ENCODE data around the gene CDK5R1. TPM values are rescaled to one million over a fixed set of nuclear protein-coding genes. Genes with fewer than 3 reads are reported as not detected.
"Not testable (repeated sequence)": the region's sequence is repeated elsewhere in the genome, so short reads cannot be mapped to it uniquely, and the experiment has no call there.

The CDK5R1 gene
- total RNA-seq, 1 experiment from 2014 or later = 0.26 TPM

DNA sequence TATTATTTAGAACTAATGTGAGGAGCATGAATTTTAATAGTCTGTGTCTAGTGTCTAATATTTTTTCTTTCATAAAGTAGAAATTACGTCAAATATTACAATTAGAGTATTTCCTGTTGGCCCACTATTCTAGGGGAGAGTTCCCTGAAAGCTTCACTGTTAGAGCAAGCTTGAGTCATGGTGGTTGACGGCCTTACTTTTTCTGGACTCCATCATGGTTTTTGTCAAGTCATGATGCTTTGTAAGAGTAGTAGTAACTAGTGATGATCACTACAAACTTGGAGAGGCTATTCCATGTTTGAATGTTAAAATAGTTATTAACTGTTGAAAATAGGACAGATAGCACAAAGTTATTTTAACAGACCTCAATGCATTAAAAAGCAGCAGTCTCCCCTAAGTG is 40.8 kb upstream of the CDK5R1 start:
- Histone ChIP-seq H3K4me3 (ENCODE audit: low read length) (peak overlapping the region; percentile 89), H3K4me2 (ENCODE audit: low read depth, low read length, poor library complexity, severe bottlenecking) (peak overlapping the region; percentile 84), H3K27ac (ENCODE audit: low read length) (no peak overlapping the region), H2AFZ (ENCODE audit: low read length) (no peak overlapping the region), H3K9ac (ENCODE audit: low read length) (peak overlapping the region; percentile 92), H3K9me3 (ENCODE audit: low read length) (no peaks in the 10 kb centered on the region), H3K4me1 (ENCODE audit: low read length) (peaks cover 34% of the 10 kb centered on the region), H4K20me1 (ENCODE audit: insufficient read depth, low read depth, low read length) (peaks cover 17% of the 10 kb centered on the region; the same call in 1 of the 2 replicates), H3K79me2 (ENCODE audit: low read length) (peaks cover 65% of the 10 kb centered on the region), H3K36me3 (ENCODE audit: insufficient read depth, low read length) (peaks cover 31% of the 10 kb centered on the region), H3K9me2 (replicated peaks; ENCODE audit: insufficient read depth, low read length) (no peaks in the 10 kb centered on the region), H3K27me3 (ENCODE audit: low read length) (no peaks in the 10 kb centered on the region)
- DNase-seq = no peak

DNA sequence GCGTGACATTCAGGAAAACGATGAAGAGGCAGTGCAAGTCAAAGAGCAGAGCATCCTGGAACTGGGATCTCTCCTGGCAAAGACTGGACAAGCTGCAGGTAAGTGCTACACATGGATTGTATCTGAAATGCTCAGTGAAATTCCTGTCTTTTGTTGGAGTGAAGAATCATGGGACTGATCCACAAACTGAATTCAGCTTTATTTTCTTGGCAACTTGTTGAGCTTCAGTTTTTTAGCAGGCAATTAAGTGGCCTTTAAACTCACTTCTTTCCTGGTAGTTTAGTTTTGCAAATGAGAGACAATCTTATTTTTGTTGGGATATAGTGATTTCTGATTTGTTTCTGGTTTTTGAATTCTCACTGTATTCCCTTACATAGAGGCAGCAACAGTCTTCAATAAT is 39.8 kb upstream of the CDK5R1 start:
- Histone ChIP-seq H3K4me1 (ENCODE audit: low read length) (peaks cover 38% of the 10 kb centered on the region), H3K9me2 (replicated peaks; ENCODE audit: insufficient read depth, low read length) (no peaks in the 10 kb centered on the region), H3K27me3 (ENCODE audit: low read length) (no peaks in the 10 kb centered on the region), H3K9ac (ENCODE audit: low read length) (no peak overlapping the region), H3K36me3 (ENCODE audit: insufficient read depth, low read length) (peaks cover 37% of the 10 kb centered on the region), H3K4me3 (ENCODE audit: low read length) (no peak overlapping the region), H4K20me1 (ENCODE audit: insufficient read depth, low read depth, low read length) (peaks cover 17% of the 10 kb centered on the region; the same call in 1 of the 2 replicates), H3K27ac (ENCODE audit: low read length) (no peak overlapping the region), H3K79me2 (ENCODE audit: low read length) (peaks cover 74% of the 10 kb centered on the region), H3K4me2 (ENCODE audit: low read depth, low read length, poor library complexity, severe bottlenecking) (peak overlapping the region; percentile 84), H2AFZ (ENCODE audit: low read length) (no peak overlapping the region), H3K9me3 (ENCODE audit: low read length) (no peaks in the 10 kb centered on the region)
- DNase-seq = no peak

DNA sequence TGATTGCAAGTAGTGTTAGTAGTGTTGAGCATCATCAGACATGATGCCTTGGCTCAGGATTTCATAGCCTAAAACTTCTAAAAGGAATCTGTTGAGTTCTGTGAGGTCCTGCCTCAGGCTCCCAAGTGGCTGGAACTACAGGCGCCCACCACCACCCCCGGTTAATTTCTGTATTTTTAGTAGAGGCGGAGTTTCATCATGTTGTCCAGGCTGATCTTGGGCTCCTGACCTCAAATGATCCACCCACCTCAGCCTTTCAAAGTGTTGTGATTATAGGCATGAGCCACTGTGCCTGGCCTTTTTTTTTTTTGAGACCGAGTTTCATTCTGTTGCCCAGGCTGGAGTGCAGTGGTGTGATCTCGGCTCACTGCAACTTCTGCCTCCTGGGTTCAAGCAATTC is 36.8 kb upstream of the CDK5R1 start:
- H3K27me3 ChIP-seq (ENCODE audit: low read length) = no peaks in the 10 kb centered on the region
- H3K4me3 ChIP-seq (ENCODE audit: low read length) = no peak overlapping the region
- no peak overlapping the region for H3K9ac ChIP-seq (ENCODE audit: low read length)
- H3K79me2 ChIP-seq (ENCODE audit: low read length) = peaks cover 97% of the 10 kb centered on the region
- DNase-seq = no peak
- peaks cover 31% of the 10 kb centered on the region for H3K4me1 ChIP-seq (ENCODE audit: low read length)
- no peaks in the 10 kb centered on the region for H3K9me2 ChIP-seq (replicated peaks; ENCODE audit: insufficient read depth, low read length)
- H3K27ac ChIP-seq (ENCODE audit: low read length) = no peak overlapping the region
- no peak overlapping the region for H2AFZ ChIP-seq (ENCODE audit: low read length)
- no peaks in the 10 kb centered on the region for H3K9me3 ChIP-seq (ENCODE audit: low read length)
- peaks cover 65% of the 10 kb centered on the region for H3K36me3 ChIP-seq (ENCODE audit: insufficient read depth, low read length)
- H4K20me1 ChIP-seq (ENCODE audit: insufficient read depth, low read depth, low read length) = peaks cover 17% of the 10 kb centered on the region; the same call in 1 of the 2 replicates
- no peak overlapping the region for H3K4me2 ChIP-seq (ENCODE audit: low read depth, low read length, poor library complexity, severe bottlenecking)

DNA sequence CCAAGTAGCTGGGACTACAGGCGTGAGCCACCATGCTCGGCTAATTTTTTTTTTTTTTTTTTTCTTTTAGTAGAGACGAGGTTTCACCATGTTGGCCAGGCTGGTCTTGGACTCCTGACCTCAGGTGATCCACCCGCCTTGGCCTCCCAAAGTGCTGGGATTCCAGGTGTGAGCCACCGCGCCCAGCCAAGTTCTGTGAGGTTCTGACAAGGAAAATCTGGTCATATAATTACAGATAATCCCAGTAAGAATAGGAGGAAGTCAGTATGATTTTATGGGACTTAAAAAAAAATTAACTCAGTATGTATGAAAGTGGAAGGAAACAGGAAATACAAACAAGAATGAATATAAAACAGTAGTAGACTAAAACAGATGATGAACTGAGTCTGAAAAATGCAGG is 36.4 kb upstream of the CDK5R1 start:
- H3K9me2 ChIP-seq (replicated peaks; ENCODE audit: insufficient read depth, low read length) = not testable (repeated sequence)
- H3K36me3 ChIP-seq (ENCODE audit: insufficient read depth, low read length) = peaks cover 70% of the 10 kb centered on the region

DNA sequence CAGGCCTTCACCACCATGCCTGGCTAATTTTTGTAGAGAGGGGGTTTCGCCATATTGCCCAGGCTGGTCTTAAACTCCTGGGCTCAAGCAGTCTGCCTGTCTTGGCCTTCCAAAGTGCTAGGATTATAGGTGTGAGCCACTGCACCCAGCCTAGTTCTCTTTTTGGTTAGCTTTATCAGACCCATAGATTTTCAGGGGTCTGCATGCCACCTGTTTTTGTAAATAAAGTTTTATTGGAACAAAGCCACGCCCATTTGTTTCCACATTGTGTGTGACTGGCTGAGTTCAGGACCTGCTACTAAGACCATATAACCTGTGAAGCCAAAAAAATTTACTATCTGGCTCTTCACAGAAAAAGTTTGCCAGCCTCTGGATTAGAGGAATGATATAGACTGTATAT is 34.9 kb upstream of the CDK5R1 start:
- Histone ChIP-seq H3K79me2 (ENCODE audit: low read length) (peaks cover 88% of the 10 kb centered on the region), H3K27me3 (ENCODE audit: low read length) (no peaks in the 10 kb centered on the region), H3K27ac (ENCODE audit: low read length) (no peak overlapping the region), H3K9ac (ENCODE audit: low read length) (no peak overlapping the region), H3K4me3 (ENCODE audit: low read length) (no peak overlapping the region), H3K9me2 (replicated peaks; ENCODE audit: insufficient read depth, low read length) (no peaks in the 10 kb centered on the region), H3K4me2 (ENCODE audit: low read depth, low read length, poor library complexity, severe bottlenecking) (no peak overlapping the region), H3K36me3 (ENCODE audit: insufficient read depth, low read length) (peaks cover 69% of the 10 kb centered on the region), H3K4me1 (ENCODE audit: low read length) (peaks cover 16% of the 10 kb centered on the region), H2AFZ (ENCODE audit: low read length) (no peak overlapping the region), H3K9me3 (ENCODE audit: low read length) (no peaks in the 10 kb centered on the region), H4K20me1 (ENCODE audit: insufficient read depth, low read depth, low read length) (peaks cover 2% of the 10 kb centered on the region; the same call in 1 of the 2 replicates)
- DNase-seq = no peak

More for the DNA sequence above, 36.4 kb upstream of the CDK5R1 start:
- H3K27ac ChIP-seq (ENCODE audit: low read length); H3K4me2 ChIP-seq (ENCODE audit: low read depth, low read length, poor library complexity, severe bottlenecking); H2AFZ ChIP-seq (ENCODE audit: low read length); DNase-seq; H3K4me3 ChIP-seq (ENCODE audit: low read length); H3K27me3 ChIP-seq (ENCODE audit: low read length); H3K9me3 ChIP-seq (ENCODE audit: low read length); H3K9ac ChIP-seq (ENCODE audit: low read length): not testable (repeated sequence)
- H3K79me2 ChIP-seq (ENCODE audit: low read length) = peaks cover 97% of the 10 kb centered on the region
- H3K4me1 ChIP-seq (ENCODE audit: low read length) = peaks cover 31% of the 10 kb centered on the region
- H4K20me1 ChIP-seq (ENCODE audit: insufficient read depth, low read depth, low read length) = peaks cover 16% of the 10 kb centered on the region; the same call in 1 of the 2 replicates

DNA sequence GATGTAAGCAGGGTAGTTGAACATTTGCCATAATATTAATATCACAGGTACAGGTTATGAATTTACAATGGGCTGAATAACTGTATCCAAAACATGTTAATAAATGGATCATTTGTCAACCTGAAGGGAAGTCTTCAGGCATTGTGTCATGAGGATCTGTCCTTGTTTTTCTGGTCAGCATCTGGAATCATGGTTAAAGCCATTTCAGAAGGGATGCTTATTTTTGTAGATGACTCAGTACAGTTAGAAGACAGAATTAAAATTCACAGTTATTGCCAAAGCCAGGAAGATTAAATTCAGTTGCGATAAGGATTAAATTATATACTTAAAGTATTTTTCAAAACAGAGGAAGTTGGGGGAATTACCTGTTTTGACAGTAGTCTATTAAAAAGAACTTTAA is 34.5 kb upstream of the CDK5R1 start:
- peaks cover 88% of the 10 kb centered on the region for H3K79me2 ChIP-seq (ENCODE audit: low read length)
- no peak overlapping the region for H3K27ac ChIP-seq (ENCODE audit: low read length)
- no peaks in the 10 kb centered on the region for H3K27me3 ChIP-seq (ENCODE audit: low read length)
- no peak overlapping the region for H3K9ac ChIP-seq (ENCODE audit: low read length)
- no peaks in the 10 kb centered on the region for H3K9me2 ChIP-seq (replicated peaks; ENCODE audit: insufficient read depth, low read length)
- H3K36me3 ChIP-seq (ENCODE audit: insufficient read depth, low read length) = peaks cover 66% of the 10 kb centered on the region
- no peaks in the 10 kb centered on the region for H3K9me3 ChIP-seq (ENCODE audit: low read length)
- no peak overlapping the region for H2AFZ ChIP-seq (ENCODE audit: low read length)
- H3K4me2 ChIP-seq (ENCODE audit: low read depth, low read length, poor library complexity, severe bottlenecking) = no peak overlapping the region
- no peak for DNase-seq
- H3K4me1 ChIP-seq (ENCODE audit: low read length) = peaks cover 14% of the 10 kb centered on the region
- H3K4me3 ChIP-seq (ENCODE audit: low read length) = no peak overlapping the region
- H4K20me1 ChIP-seq (ENCODE audit: insufficient read depth, low read depth, low read length) = no peaks in the 10 kb centered on the region; the same call in 1 of the 2 replicates

DNA sequence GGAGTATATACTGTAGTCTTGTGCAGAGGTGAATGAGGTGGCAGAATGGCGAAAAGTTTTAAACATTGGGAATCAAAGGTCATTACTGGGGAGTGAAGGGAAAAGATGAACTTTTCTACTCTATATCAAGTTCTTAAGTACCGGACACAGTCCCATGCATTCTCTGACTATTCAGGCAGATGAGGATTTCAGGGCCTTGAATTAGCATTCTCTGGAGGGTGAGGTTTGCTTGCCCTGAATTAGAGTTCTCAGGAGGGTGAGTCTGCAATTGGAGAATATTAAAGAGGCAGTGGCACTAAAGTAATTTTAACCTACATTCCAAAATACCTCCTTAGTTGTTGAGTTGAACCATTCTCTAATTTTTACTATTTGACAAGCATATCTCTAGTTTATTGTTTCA is 33.4 kb upstream of the CDK5R1 start:
- no peaks in the 10 kb centered on the region for H3K27me3 ChIP-seq (ENCODE audit: low read length)
- H3K36me3 ChIP-seq (ENCODE audit: insufficient read depth, low read length) = peaks cover 68% of the 10 kb centered on the region
- H3K9ac ChIP-seq (ENCODE audit: low read length) = no peak overlapping the region
- no peak overlapping the region for H3K4me2 ChIP-seq (ENCODE audit: low read depth, low read length, poor library complexity, severe bottlenecking)
- peaks cover 14% of the 10 kb centered on the region for H3K4me1 ChIP-seq (ENCODE audit: low read length)
- no peak overlapping the region for H3K27ac ChIP-seq (ENCODE audit: low read length)
- H4K20me1 ChIP-seq (ENCODE audit: insufficient read depth, low read depth, low read length) = no peaks in the 10 kb centered on the region; the same call in 1 of the 2 replicates
- peaks cover 84% of the 10 kb centered on the region for H3K79me2 ChIP-seq (ENCODE audit: low read length)
- no peak for DNase-seq
- no peak overlapping the region for H2AFZ ChIP-seq (ENCODE audit: low read length)
- H3K4me3 ChIP-seq (ENCODE audit: low read length) = no peak overlapping the region
- no peaks in the 10 kb centered on the region for H3K9me2 ChIP-seq (replicated peaks; ENCODE audit: insufficient read depth, low read length)
- no peaks in the 10 kb centered on the region for H3K9me3 ChIP-seq (ENCODE audit: low read length)

DNA sequence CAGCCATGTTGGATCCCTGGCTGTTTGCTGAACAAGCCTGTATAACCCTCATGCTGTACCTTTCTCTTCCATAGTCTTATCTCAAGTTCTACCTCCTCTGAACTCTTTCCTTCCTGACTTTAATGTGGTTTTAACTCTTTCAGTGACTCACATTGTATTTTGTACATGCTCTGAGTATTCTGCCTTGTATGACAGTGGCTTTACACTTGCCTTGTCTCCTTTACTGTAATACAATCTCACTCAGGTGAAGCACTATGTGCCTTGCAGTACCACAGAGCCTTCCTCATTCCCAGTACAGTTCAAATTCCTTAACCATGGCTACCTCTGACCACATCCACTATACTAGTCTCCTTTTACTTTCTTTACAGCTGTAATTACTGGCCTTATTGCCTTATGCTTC is 28.4 kb upstream of the CDK5R1 start:
- H3K4me3 ChIP-seq (ENCODE audit: low read length) = no peak overlapping the region
- no peak overlapping the region for H3K27ac ChIP-seq (ENCODE audit: low read length)
- no peak overlapping the region for H3K4me2 ChIP-seq (ENCODE audit: low read depth, low read length, poor library complexity, severe bottlenecking)
- H3K9me2 ChIP-seq (replicated peaks; ENCODE audit: insufficient read depth, low read length) = no peaks in the 10 kb centered on the region
- no peaks in the 10 kb centered on the region for H3K4me1 ChIP-seq (ENCODE audit: low read length)
- no peak overlapping the region for H3K9ac ChIP-seq (ENCODE audit: low read length)
- no peaks in the 10 kb centered on the region for H3K9me3 ChIP-seq (ENCODE audit: low read length)
- peaks cover 49% of the 10 kb centered on the region for H3K36me3 ChIP-seq (ENCODE audit: insufficient read depth, low read length)
- peaks cover 5% of the 10 kb centered on the region for H4K20me1 ChIP-seq (ENCODE audit: insufficient read depth, low read depth, low read length)
- H3K79me2 ChIP-seq (ENCODE audit: low read length) = peaks cover 72% of the 10 kb centered on the region
- H3K27me3 ChIP-seq (ENCODE audit: low read length) = no peaks in the 10 kb centered on the region
- H2AFZ ChIP-seq (ENCODE audit: low read length) = no peak overlapping the region
- DNase-seq = no peak

DNA sequence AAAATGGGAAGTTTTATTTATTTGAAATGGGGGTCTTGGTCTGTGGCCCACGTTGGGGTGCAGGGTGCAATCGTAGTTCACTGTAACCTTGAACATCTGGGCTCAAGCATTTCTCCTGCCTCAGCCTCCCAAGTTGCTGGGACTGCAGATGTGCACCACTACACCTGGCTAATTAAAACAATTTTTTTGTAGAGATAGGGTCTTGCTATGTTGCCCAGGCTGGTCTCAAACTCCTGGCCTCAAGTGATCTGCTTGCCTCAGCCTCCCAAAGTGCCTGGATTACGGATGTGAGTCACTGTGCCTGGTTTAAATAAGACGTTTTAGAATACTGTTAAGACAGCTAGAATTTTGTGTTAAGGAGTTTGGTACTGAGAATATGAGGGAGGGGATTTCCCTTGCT is 26.7 kb upstream of the CDK5R1 start:
- peaks cover 47% of the 10 kb centered on the region for H3K36me3 ChIP-seq (ENCODE audit: insufficient read depth, low read length)

More for the DNA sequence above, 26.7 kb upstream of the CDK5R1 start:
- Histone ChIP-seq H3K9ac (ENCODE audit: low read length) (no peak overlapping the region), H3K27ac (ENCODE audit: low read length) (no peak overlapping the region), H2AFZ (ENCODE audit: low read length) (no peak overlapping the region), H3K9me3 (ENCODE audit: low read length) (no peaks in the 10 kb centered on the region), H3K27me3 (ENCODE audit: low read length) (no peaks in the 10 kb centered on the region), H3K4me1 (ENCODE audit: low read length) (no peaks in the 10 kb centered on the region), H3K4me2 (ENCODE audit: low read depth, low read length, poor library complexity, severe bottlenecking) (no peak overlapping the region), H3K79me2 (ENCODE audit: low read length) (peaks cover 68% of the 10 kb centered on the region), H3K9me2 (replicated peaks; ENCODE audit: insufficient read depth, low read length) (no peaks in the 10 kb centered on the region), H3K4me3 (ENCODE audit: low read length) (no peak overlapping the region), H4K20me1 (ENCODE audit: insufficient read depth, low read depth, low read length) (peaks cover 10% of the 10 kb centered on the region)
- no peak for DNase-seq
